GM12873 (cell line): Measurements from ENCODE around the gene PRR20G.

Source experiments
- CTCF ChIP-seq: IDR thresholded peaks from 2 replicates; pipeline ENCODE4 v1.5.1; 2012; ENCODE audit warnings: low read depth, mild to moderate bottlenecking, moderate library complexity, low read length, control low read depth; ENCODE audit not compliant: insufficient read depth; ENCODE audit errors: missing control alignments

PRR20G gene

DNA sequence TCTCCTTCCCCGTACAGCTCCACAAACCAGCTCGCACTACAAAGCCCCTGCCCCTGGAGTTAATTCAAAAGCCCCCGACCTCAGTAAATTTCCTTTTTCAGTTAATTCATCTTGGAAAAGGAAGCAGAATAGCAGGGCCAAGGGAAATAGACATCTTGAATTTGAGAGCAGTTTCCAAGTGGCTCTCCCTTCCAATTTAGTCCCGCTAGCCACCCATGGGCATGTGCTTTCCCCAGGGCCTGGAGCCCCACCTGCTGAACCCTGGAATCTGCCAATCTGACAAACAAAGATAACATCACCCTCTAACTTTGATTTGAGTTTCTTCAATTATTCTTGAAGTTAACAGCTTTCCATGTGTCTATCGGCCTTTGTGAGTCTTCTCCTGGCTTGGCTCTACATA is 31.7 kb downstream of the PRR20G start:
- no peak for TF ChIP-seq CTCF

DNA sequence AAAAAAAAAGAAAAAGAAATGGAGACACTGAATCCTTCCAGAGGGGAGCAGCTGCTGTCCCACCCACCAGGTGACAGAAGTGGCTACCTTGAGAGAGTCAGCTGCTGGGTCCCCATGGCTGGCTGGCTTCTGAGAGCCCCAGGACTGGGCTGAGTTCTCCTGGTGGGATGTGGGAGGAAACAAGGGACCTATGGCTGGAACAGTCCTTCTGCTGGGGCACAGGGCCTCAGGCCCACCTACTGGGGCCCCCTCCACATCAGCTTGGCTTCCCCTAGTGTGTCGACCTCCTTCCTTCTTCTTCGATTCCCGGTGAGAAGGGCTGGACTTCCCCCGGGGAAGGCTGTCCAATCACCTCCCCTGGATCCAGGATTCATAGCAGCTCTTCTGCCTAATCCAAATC is 32.3 kb downstream of the PRR20G start:
- no peak for TF ChIP-seq CTCF

DNA sequence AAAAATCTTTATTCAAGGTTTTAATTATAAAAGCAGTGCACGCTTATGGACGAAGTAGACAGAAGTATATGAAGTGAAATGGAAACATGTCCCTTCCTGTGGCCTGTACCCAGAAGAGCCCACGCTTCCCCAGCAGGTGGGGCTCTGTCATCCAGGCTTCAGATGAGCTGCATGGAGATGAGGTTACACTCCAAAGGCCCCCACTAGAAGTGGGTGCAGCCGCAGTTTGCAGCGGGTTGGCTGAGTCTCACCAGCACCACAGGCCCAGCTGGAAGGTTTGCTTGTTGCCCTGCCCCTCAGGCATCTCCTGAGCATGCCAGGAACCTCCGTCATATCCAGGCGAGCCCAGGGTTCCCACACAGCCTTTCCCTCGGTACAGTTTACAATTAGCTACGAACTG is 33.1 kb downstream of the PRR20G start:
- peak; percentile 38 for TF ChIP-seq CTCF

DNA sequence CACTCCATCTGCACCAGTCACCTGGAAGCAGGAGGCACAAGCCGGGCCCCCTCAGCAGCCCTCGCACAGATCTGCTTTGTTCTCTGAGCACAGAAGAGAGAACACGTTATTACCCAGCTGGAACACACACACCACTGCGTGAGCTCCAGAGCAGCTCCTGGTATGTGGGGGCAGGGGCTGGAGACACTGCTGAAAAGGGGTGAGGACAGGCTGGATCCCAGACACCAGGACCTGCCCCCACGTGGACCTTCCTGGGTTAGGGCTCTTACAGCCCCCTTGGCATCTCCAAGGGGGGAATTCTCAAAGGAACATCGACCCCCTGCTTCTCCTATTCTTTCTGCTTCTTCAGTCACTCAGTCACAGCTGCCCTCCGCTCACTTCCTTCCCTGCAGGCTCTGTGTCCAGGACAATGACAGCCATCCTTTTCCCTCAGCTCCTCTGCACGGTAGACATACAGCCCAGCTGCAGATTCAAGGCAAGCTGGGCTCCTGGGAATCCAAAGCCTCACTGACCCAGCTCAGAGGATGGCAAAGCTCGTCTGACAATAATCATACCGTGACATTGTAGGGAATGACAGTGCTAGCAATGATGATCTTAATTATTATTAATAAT is 33.7 kb downstream of the PRR20G start:
- no peak for TF ChIP-seq CTCF

DNA sequence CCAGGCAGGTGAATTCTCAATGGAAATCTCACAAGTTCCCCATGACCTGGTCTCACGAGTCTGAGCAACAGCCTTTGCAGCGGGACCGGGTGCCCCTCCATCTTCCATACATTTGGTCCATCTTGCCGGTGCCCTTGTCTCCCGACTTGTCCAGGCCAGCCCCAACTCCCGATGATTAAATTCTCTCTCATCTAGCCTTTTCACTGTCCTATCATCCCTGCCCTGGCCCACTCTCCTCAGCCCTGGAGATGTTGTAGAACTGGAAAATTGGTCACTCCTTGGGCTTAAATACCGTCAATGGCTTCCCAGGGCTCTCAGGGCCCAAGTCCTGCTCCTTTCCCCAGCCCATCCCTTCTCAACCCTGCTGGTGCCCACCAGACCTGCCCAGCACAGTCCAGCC is 34.4 kb downstream of the PRR20G start:
- no peak for TF ChIP-seq CTCF

DNA sequence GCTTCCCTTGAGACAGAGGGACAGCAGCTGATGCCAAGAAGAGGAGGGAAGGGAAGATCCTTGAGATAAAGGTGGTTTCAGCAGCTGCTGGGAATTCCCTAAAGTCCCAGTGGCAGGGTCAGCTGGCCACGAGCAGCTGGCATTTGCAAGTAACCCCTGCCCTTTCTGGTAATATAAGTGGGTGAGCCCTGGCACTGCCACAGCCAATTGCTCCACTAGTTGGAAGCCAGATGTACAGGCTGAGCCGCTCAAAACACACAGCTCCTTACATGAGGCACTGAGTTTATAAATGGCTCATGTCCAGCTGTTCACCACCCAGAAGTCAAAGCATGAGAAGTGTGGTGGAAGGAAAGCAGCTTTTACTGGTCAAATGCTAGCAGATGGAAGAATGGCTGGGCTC is 35.4 kb downstream of the PRR20G start:
- no peak for TF ChIP-seq CTCF

GRCh38 chr3:127250032-127250431 is 37.8 kb downstream of the PRR20G start:
- TF ChIP-seq CTCF, result no peak
